GM12864 (cell line): ENCODE measurements around the gene MARS2.

ENCODE experiments used
- DNase-seq: peaks from one replicate; pipeline ENCODE4 v3.0.0-alpha.2; 2011; ENCODE audit warnings: low read depth
- H3K4me3 ChIP-seq: 2 replicates; pipeline ENCODE4 v1.5.1; 2011; ENCODE audit warnings: mild to moderate bottlenecking, low read depth, low read length, control low read depth
- TF ChIP-seq, protein P1 (sequence below): IDR thresholded peaks from 2 replicates; pipeline ENCODE4 v1.5.1; 2011; ENCODE audit warnings: low read depth, mild to moderate bottlenecking, moderate library complexity, low read length, control low read depth, inconsistent platforms; ENCODE audit errors: missing control alignments

Gene MARS2

DNA sequence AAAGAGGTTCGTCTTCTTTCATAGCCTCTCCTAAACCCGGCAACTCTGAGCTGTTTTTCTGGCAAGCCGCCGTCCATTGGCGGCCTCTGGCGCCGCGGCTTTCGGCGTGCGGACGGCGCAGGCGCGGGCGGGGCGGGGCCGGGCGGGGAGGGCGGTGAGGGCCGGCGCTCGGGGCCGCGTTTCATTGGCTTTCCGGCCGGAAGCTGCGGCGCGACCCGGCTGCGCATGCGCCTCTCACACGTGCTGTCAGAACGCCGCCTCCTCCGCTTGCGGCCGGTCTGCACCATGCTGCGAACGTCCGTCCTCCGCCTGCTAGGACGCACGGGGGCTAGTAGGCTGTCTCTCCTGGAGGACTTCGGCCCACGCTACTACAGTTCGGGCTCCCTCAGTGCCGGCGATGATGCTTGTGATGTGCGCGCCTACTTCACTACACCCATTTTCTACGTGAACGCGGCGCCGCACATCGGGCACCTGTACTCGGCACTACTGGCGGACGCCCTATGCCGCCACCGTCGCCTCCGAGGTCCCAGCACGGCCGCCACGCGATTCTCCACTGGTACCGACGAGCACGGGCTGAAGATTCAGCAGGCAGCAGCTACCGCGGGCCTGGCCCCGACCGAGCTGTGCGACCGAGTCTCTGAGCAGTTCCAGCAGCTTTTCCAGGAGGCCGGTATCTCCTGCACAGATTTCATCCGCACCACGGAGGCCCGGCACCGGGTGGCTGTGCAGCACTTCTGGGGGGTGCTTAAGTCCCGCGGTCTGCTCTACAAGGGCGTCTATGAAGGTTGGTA, at the start of gene MARS2:
MARS2 (plus strand) TSS at position 249 of the 791 bp plus-strand sequence; CDS start at position 286, 37 bp downstream.
- TF ChIP-seq, protein P1, sequence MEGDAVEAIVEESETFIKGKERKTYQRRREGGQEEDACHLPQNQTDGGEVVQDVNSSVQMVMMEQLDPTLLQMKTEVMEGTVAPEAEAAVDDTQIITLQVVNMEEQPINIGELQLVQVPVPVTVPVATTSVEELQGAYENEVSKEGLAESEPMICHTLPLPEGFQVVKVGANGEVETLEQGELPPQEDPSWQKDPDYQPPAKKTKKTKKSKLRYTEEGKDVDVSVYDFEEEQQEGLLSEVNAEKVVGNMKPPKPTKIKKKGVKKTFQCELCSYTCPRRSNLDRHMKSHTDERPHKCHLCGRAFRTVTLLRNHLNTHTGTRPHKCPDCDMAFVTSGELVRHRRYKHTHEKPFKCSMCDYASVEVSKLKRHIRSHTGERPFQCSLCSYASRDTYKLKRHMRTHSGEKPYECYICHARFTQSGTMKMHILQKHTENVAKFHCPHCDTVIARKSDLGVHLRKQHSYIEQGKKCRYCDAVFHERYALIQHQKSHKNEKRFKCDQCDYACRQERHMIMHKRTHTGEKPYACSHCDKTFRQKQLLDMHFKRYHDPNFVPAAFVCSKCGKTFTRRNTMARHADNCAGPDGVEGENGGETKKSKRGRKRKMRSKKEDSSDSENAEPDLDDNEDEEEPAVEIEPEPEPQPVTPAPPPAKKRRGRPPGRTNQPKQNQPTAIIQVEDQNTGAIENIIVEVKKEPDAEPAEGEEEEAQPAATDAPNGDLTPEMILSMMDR, result no peak
- peak within 1 kb of the TSS; percentile 91 for H3K4me3 ChIP-seq
- peak; percentile 74 for DNase-seq

DNA sequence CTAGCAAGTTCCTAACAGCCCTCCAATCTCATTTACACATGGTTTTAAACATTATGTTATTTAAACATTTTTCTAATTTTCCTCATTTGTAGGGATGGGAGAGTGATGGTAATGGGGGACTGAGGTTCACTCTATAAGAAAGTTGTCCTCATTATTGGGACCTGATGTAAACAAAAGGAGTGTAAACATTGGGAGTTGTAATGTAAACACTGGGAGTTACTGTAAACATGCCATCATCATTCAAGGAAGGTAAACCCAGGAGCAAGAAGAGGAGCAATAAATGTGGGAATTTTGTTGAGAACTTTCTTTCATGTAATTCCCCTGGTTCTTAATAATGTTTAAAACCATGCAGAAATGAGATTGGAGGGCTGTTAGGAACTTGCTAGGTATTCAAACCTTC, 47.6 kb upstream of the MARS2 start:
- H3K4me3 ChIP-seq, result no peak overlapping the region
- DNase-seq, result no peak
- TF ChIP-seq, protein P1, result no peak

DNA sequence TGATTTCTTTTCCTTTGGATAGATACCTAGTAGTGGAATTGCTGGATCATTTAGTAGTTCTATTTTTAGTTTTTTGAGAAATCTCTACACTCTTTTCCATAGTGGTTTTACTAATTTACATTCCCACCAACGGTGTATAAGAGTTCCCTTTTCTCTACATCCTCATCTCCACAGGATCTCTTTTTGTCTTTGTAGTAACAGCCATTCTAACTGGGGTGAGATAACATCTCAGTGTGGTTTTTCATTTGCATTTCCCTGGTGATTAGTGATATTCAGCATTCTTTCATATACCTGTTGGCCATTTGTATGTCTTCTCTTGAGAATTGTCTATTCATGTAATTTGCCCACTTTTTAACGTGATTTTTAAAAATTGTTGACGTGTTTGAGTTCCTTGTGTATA, 43.5 kb upstream of the MARS2 start:
- TF ChIP-seq, protein P1, result no peak
- no peak overlapping the region for H3K4me3 ChIP-seq
- DNase-seq, result no peak

DNA sequence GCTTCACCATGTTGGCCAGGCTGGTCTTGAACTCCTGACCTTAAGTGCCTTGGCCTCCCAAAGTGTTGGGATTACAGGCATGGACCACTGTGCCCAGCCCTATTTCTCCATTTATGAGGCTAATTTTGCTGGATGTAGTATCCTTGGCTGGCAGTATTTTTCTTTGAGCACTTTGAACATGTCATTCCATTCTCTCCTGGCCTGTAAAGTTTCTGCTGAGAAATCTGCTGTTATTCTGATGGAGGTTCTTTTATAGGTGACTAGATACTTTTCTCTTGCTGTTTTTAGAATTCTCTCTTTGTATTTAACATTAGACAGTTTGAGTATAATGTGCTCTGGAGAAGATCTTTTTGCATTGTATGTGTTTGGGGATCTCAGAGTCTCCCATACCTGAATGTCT, 38.9 kb upstream of the MARS2 start:
- TF ChIP-seq, protein P1, result no peak
- DNase-seq, result no peak

DNA sequence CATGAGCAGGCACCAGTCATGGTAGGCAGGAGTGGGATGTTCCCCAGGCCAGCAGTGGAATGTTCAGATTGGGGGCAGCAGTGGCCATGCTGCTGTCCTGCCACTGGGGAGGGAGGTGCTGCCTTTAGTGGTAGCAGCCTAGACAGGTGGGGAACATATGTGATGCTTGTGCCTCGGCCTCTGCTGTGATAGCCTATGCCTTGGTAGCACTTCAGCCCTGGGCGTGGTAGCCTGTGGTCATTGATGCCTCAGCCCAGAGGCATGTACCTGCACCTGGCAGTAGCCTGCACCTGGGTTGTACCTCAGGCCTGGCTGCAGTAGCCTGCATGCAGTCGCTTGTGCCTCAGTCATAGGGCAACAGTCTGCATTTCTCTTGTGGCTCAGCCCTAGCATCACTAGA, 36.9 kb upstream of the MARS2 start:
- TF ChIP-seq, protein P1, result no peak
- DNase-seq, result no peak
- H3K4me3 ChIP-seq, result no peak overlapping the region

More for the DNA sequence above, 38.9 kb upstream of the MARS2 start:
- no peak overlapping the region for H3K4me3 ChIP-seq

DNA sequence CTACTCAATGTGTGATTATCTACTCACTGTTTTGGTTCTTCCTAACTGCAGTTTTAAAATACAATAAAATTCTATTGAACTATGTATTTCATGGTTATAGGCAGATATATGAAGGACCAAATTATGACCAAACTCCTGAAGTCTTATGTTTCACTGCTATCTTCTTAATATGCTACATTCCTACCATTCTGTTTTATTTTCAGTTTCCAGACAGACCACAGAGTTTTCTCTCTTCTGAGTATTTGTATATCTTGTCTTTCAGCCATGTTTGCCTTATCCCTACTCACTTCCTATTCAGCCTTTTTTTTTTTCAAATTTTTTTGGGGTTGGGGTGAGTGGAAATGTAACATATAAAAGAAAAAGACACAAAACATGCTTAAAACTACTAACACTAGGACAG, 36.1 kb upstream of the MARS2 start:
- TF ChIP-seq, protein P1, result no peak
- DNase-seq, result no peak
- H3K4me3 ChIP-seq, result no peak overlapping the region

DNA sequence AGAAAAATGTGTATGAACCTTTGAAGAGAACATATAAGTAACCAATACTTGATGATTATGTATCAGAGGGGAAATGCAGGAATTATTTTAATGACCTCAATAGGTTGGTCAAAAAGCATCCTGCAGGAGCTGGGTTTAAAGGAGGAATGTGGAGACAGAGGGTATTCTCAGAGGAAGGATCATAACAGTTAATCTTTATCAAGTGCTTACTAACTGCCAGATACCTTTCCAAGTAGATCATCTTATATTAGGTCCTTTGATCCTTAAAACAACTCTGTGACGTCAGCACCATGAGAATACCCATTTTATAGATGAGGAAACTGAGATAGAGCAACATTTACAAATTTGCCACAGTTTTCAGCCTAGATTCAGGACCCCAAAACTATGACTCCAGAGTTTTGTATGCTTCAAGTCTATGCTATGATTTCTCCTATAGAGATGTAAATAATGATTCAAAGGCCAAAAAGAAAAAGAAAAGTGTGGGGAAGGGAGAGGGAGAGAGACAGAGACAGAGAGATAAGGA, 32.7 kb upstream of the MARS2 start:
- H3K4me3 ChIP-seq, result no peak overlapping the region
- DNase-seq, result no peak
- TF ChIP-seq, protein P1, result no peak
